ENCODE data around the gene FSD2. TPM values are rescaled to one million over a fixed set of nuclear protein-coding genes. Genes with fewer than 3 reads are reported as not detected.

The FSD2 gene
- total RNA-seq, 2 experiments from 2014 or later = not detected

DNA sequence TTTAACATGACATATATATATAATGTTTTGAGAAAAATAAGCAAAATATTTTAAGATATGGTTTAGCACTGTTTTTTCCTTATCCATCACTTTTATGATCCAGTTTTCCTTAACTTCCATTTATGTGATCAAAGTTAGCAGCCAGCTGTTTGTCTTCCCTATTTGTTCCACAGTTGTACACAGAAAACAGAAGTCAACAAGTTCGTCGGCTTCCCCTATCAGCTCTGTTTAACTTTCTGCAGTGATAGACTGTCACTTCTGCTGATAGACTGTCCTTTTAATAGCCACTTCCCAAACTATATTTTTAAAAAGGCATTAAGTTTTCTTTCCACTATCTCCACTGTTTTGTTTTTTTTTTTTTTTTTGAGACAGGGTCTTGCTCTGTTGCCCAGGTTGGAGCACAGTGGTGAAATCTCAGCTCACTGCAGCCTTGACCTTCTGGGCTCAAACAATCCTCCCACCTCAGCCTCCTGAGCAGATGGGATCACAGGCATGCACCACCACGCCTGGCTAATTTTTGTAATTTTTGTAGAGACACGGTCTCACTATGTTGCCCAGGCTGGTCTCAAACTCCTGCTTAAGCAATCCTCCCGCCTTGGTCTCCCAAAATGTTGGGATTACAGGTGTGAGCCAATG is 7.2 kb downstream of the FSD2 start:
- peaks cover 7% of the 10 kb centered on the region for H3K9me3 Mint-ChIP-seq
- H3K27ac Mint-ChIP-seq = no peak overlapping the region
- DNase-seq (no peak), ATAC-seq (ENCODE audit: low read depth) (no peak)
- no peaks in the 10 kb centered on the region for H3K36me3 Mint-ChIP-seq
- no peaks in the 10 kb centered on the region for H3K4me1 Mint-ChIP-seq
- peaks cover 24% of the 10 kb centered on the region for H3K27me3 Mint-ChIP-seq
- no peak overlapping the region for H3K4me3 Mint-ChIP-seq
- POLR2A ChIA-PET = interaction anchor here (0.7 kb wide), 1 partner anchor 9 kb away, joined by 3 read pairs; no protein-coding TSS in a partner anchor

DNA sequence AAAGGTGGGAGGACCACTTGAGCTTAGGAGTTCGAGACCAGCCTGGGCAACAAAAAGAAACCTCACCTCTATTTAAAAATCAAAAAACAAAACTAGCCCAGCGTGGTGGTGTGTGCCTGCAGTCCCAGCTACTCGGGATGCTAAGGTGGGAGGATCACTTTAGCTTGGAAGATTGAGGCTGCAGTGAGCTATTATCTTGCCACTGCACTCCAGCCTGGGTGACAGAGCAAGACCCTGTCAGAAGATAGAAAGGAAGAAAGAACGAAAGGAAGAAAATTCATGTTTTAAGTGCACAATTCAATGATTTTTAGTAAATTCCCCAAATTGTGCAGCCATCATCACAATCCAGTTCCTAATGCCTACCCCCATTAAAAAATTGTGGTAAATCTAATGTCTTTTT is 7.8 kb downstream of the FSD2 start:
- no peak for DNase-seq
- Mint-ChIP-seq H3K27me3 (peaks cover 18% of the 10 kb centered on the region), H3K27ac (no peak overlapping the region), H3K9me3 (peaks cover 7% of the 10 kb centered on the region), H3K4me3 (no peak overlapping the region), H3K4me1 (no peaks in the 10 kb centered on the region), H3K36me3 (no peaks in the 10 kb centered on the region)
- POLR2A ChIA-PET = interaction anchor here (0.7 kb wide), 1 partner anchor 10 kb away, joined by 3 read pairs; no protein-coding TSS in a partner anchor
- no peak for ATAC-seq (ENCODE audit: low read depth)

DNA sequence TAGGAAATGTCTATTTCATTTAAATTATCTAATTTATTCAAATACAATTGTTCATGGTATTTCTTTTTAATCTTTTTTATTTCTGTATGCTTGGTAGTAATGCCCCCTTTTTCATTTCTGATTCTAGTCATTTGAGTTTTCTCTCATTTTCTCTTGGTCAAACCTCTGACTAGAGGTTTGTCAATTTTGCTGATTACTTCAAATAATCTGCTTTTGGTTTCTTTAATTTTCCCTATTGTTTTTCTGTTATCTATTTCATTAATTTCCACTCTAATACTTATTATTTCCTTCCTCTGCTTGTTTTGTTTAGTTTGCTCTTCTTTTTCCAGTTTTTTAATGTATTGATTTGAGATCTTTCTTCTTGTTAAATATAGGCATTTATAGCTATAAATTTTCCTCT is 12.1 kb downstream of the FSD2 start:
- Mint-ChIP-seq H3K9me3 (peaks cover 7% of the 10 kb centered on the region), H3K4me3 (no peak overlapping the region), H3K36me3 (no peaks in the 10 kb centered on the region), H3K27ac (no peak overlapping the region), H3K4me1 (no peaks in the 10 kb centered on the region), H3K27me3 (peaks cover 7% of the 10 kb centered on the region)
- POLR2A ChIA-PET = no interaction called here
- DNase-seq (no peak), ATAC-seq (ENCODE audit: low read depth) (no peak)

DNA sequence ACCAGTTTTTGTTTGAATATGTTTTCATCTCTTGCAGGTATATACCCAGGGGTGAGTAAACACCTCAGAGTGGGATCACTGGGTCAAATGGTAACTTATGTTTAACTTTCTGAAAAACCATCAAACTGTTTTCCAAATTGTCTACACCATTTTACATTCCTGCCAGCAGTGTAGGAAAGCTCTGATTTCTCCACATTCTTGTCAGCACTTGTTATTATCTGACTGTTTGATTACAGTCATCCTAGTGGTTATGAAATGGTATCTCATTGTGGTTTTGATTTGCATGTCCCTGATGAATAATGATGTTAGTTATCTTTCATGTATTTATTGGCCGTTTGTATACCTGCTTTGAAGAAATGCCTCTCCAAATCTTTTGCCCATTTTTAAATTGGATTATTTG is 13.8 kb downstream of the FSD2 start:
- no peaks in the 10 kb centered on the region for H3K4me1 Mint-ChIP-seq
- POLR2A ChIA-PET = no interaction called here
- DNase-seq (no peak), ATAC-seq (ENCODE audit: low read depth) (no peak)
- peaks cover 7% of the 10 kb centered on the region for H3K9me3 Mint-ChIP-seq
- H3K36me3 Mint-ChIP-seq = no peaks in the 10 kb centered on the region
- H3K4me3 Mint-ChIP-seq = no peak overlapping the region
- H3K27me3 Mint-ChIP-seq = peaks cover 8% of the 10 kb centered on the region
- H3K27ac Mint-ChIP-seq = no peak overlapping the region

DNA sequence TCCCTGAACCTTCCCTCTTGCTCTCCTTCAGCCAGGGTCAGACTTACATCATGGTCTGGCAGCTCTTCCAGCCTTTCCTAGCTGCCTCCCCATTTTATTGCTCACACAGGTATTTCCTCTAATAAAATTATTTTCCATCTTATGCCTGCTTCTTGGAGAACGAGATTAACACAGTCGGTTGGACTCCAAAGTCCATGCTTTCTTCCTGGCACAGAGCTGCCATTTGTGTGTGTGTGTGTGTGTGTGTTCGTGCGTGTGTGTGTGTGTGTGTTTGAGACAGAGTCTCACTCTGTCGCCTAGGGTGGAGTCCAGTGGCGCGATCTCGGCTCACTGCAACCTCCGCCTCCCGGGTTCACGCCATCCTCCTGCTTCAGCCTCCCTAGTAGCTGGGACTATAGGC is 15.5 kb downstream of the FSD2 start:
- Mint-ChIP-seq H3K9me3 (peaks cover 7% of the 10 kb centered on the region), H3K36me3 (no peaks in the 10 kb centered on the region), H3K27ac (no peak overlapping the region), H3K4me3 (no peak overlapping the region), H3K4me1 (no peaks in the 10 kb centered on the region), H3K27me3 (peaks cover 17% of the 10 kb centered on the region)
- ATAC-seq (ENCODE audit: low read depth) (no peak), DNase-seq (no peak)
- POLR2A ChIA-PET = no interaction called here

DNA sequence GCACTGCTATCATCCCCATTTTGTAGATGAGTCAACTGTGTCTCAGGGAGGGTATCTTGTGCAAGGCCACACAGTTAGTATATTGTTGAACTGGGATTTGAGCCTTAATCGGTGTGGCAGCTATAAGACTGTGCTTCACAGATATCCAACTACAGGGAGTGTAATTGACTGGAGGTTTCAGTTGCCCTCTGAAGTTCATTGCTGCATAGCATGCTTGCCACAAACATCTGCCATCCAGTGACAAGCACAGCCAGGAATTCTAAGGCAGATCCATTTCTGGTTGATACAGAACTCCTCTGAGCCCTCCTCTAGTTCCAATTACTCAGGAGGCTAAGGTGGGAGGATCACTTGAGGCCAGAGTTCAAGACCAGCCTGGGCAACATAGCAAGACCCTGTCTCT is 16.4 kb downstream of the FSD2 start:
- Mint-ChIP-seq H3K36me3 (no peaks in the 10 kb centered on the region), H3K4me1 (no peaks in the 10 kb centered on the region), H3K27ac (no peak overlapping the region), H3K4me3 (no peak overlapping the region), H3K27me3 (peaks cover 17% of the 10 kb centered on the region), H3K9me3 (peaks cover 5% of the 10 kb centered on the region)
- POLR2A ChIA-PET = no interaction called here
- DNase-seq (no peak), ATAC-seq (ENCODE audit: low read depth) (no peak)

DNA sequence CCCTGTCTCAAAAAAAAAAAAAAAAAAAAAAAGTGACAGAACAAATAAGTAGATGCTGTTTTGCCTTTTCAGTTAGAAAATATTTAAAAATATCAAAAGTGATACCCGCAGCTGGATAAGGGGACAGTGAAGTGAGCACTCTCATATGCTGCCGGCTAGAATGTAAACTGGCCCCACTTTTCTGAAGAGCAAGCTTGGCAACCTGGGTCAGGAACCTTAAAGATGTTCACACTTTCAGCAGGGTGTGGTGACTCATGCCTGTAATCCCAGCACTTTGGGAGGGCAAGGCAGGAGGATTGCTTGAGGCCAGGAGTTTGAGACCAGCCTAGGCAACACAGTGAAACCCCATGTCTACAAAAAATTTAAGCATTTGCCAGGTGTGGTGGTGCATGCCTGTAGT is 17.4 kb downstream of the FSD2 start:
- no peak for ATAC-seq (ENCODE audit: low read depth)
- Mint-ChIP-seq H3K36me3 (no peaks in the 10 kb centered on the region), H3K27me3 (peaks cover 17% of the 10 kb centered on the region), H3K4me1 (no peaks in the 10 kb centered on the region), H3K4me3 (no peak overlapping the region), H3K27ac (no peak overlapping the region), H3K9me3 (no peaks in the 10 kb centered on the region)
- DNase-seq = no peak
- POLR2A ChIA-PET = no interaction called here

DNA sequence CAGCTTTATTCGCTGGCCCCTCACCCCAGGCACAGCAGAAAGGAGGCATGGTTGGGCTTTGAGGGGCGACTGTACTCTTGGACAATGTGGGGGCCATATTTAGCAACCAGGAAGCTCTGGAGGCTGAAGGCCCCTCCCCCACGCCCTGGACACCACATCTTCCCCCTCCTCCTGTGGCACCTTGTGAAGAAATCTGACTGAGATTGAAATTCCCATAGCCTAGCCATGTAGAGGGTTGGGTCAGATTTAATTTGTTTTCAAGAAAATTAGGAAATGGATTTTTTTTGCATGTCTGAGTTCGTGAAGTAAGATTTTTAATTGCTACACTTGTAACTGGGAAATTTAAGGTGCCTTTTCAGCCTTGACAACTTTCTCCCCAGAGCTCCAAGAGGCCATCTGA is 24.5 kb downstream of the FSD2 start:
- no peak for ATAC-seq (ENCODE audit: low read depth)
- H3K27ac Mint-ChIP-seq = no peak overlapping the region
- H3K4me3 Mint-ChIP-seq = no peak overlapping the region
- H3K9me3 Mint-ChIP-seq = no peaks in the 10 kb centered on the region
- H3K27me3 Mint-ChIP-seq = peaks cover 2% of the 10 kb centered on the region
- no peak for DNase-seq
- no peaks in the 10 kb centered on the region for H3K36me3 Mint-ChIP-seq
- H3K4me1 Mint-ChIP-seq = no peaks in the 10 kb centered on the region
- POLR2A ChIA-PET = no interaction called here

DNA sequence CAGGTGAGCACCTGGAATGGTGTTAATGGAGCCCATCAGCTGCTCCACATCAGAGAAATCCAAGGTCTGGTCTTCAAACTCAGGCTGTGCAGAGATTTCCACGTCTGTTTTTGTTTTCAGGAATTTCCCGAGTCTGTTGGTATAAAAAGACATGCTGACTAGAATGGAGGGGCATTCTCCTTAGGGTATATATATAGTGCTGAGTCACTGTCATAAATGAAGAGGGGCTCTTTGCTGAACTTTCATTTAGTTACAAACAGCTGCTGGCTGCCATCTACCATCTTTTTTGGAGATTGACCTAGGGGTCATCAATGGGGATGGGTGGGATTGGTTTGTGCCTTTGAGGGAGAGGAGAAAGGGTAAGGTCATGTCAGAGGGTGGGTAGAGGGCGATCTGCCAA is 27.1 kb downstream of the FSD2 start:
- no peak for DNase-seq
- POLR2A ChIA-PET = no interaction called here
- Mint-ChIP-seq H3K36me3 (no peaks in the 10 kb centered on the region), H3K4me3 (no peak overlapping the region), H3K9me3 (no peaks in the 10 kb centered on the region), H3K4me1 (no peaks in the 10 kb centered on the region), H3K27ac (no peak overlapping the region), H3K27me3 (no peaks in the 10 kb centered on the region)
- no peak for ATAC-seq (ENCODE audit: low read depth)

DNA sequence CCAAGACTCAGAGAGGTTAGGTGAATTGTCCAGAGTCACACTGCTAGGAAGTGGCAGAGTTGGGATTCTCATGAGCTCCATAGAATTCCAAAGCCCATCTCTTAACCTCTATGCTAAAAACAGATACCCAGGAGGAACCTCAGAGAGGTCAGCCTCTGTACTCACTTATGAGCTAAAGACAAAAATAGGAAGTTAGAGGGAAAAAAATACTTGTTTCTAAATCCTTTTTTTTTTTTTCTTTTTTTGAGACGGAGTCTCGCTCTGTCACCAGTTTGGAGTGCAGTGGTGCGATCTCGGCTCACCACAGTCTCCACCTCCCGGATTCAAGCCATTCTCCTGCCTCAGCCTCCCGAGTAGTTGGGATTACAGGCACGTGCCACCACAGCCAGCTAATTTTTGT is 31.4 kb downstream of the FSD2 start:
- peaks cover 2% of the 10 kb centered on the region for H3K27me3 Mint-ChIP-seq
- POLR2A ChIA-PET = no interaction called here

DNA sequence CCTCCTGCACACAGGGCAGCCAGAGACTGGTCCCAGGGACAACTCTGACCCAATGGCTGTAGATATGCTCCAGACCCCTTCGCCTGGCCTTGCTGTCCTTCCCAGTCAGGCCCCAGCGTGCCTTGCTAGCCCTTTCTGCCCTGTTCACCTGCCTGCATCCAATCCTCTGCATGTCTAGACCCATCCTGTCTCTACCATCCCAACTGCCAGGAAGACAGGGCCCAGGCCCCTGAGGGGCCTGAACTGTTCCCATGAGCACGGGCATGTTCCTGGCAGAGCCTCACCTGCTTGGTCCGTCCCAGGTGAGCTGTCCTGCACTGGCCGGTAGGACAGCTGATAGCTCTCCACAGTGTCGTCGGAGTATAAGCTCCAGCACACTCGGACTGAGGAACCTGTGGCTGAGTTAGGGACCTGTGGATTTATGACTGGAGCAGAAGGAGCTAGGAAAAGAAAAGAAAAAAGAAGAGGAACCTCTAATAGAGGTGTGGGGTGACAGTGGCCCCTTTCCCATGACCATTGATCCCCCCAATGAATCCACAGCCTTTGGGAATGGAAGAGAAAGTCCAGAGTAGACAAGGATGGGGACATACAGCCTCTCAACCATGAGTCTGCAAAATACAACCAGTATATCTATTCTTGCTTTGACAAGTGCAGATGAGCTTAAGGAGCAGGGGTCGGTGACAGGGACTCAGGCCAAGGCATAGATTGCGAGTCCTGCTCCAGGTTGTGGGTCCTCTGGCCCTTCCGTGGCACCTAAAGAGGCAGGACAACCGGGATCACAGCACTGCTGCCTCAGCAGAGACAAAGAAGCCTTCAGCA is 33.9 kb downstream of the FSD2 start:
- Mint-ChIP-seq H3K36me3 (peaks cover 6% of the 10 kb centered on the region), H3K27me3 (peaks cover 2% of the 10 kb centered on the region), H3K4me3 (no peak overlapping the region), H3K9me3 (no peaks in the 10 kb centered on the region), H3K27ac (peak overlapping the region; percentile 8), H3K4me1 (no peaks in the 10 kb centered on the region)
- no peak for ATAC-seq (ENCODE audit: low read depth)
- POLR2A ChIA-PET = no interaction called here
- no peak for DNase-seq

More for the DNA sequence above, 31.4 kb downstream of the FSD2 start:
- no peaks in the 10 kb centered on the region for H3K4me1 Mint-ChIP-seq
- no peak for ATAC-seq (ENCODE audit: low read depth)
- H3K9me3 Mint-ChIP-seq = no peaks in the 10 kb centered on the region
- DNase-seq = no peak
- H3K4me3 Mint-ChIP-seq = no peak overlapping the region
- H3K36me3 Mint-ChIP-seq = peaks cover 2% of the 10 kb centered on the region
- no peak overlapping the region for H3K27ac Mint-ChIP-seq

DNA sequence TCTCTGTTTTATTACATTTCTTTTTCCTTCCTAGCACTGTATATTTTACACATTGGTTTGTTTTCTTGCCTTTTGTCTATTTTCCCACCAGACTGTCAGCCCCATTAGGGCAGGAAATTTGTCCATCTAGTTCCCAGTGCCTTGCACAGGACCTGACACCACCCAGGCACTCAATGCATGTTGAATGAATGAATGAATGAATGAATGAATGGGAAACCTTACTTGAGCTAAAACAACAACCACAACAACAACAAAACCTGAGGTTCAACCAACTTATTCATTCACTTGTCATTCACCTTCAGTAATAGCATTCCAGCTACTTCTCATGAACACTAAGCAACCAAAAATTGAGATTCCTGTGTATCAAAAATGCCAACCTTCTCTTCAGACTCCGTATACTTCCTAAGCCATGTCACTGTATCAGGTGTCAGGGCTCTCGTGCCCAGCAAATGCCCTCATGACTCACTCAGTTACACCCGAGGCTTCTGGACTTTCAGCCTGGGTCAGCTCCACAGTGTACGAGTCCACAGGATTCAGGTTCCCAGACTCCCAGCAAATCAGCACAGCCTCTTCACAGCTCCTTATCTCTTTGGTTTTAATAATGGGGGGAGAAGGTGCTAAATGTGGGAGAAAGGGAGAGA is 37.3 kb downstream of the FSD2 start:
- DNase-seq (no peak), ATAC-seq (ENCODE audit: low read depth) (no peak)
- POLR2A ChIA-PET = interaction anchor here (1.4 kb wide), 1 partner anchor 42 kb away, joined by 3 read pairs; the partner anchor contains the start of gene WHAMM
- Mint-ChIP-seq H3K27me3 (peaks cover 2% of the 10 kb centered on the region), H3K4me3 (no peak overlapping the region), H3K9me3 (no peaks in the 10 kb centered on the region), H3K36me3 (peaks cover 25% of the 10 kb centered on the region), H3K4me1 (peaks cover 6% of the 10 kb centered on the region), H3K27ac (no peak overlapping the region)

DNA sequence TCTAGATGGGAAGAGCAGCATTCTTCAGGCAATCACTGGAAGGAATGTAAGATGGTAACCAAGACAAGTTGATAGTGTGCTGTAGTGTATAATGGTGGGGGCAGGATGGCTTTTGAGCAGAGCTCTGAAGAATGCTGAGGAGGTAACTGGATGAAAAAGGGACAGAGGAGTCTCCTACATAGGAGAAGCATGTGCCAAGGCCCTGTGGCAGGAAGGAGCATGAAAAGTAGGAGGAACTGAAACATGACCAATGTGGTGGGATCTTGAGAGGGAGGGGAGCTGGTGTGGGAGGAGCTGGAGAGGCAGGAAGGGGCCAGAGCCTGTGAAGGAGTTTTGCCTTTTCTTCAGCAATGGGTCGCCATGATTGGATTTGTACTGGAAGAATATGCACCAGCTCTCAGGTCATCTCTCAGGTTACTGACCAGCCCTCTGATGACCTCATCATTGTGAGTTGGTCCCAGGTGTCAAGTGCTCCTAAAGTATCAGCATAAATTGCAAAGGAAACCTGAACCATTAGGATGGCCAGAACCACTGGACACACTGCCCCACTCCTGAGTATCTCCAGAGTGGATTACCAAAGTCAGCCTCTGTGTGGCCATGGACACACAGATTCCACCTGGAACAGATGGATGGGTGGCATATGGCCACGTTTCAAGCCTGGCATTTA is 38.6 kb downstream of the FSD2 start:
- POLR2A ChIA-PET = interaction anchor here (1.4 kb wide), 1 partner anchor 17 kb away, joined by 4 read pairs; no protein-coding TSS in a partner anchor

More for the DNA sequence above, 38.6 kb downstream of the FSD2 start:
- Mint-ChIP-seq H3K27me3 (no peaks in the 10 kb centered on the region), H3K36me3 (peaks cover 26% of the 10 kb centered on the region), H3K4me3 (no peak overlapping the region), H3K9me3 (no peaks in the 10 kb centered on the region), H3K4me1 (peaks cover 7% of the 10 kb centered on the region), H3K27ac (no peak overlapping the region)
- ATAC-seq (ENCODE audit: low read depth) (no peak), DNase-seq (no peak)
